ES-I3 (cell line): Measurements from ENCODE around the gene DHX30.

Experiments used
- H3K36me3 ChIP-seq: 2 replicates; pipeline ENCODE4 v1.6.1; 2013; ENCODE audit warnings: mild to moderate bottlenecking, low read length, control low read depth, moderate library complexity; ENCODE audit not compliant: insufficient read depth
- H3K4me1 ChIP-seq: 2 replicates; pipeline ENCODE4 v1.6.1; 2013; ENCODE audit warnings: mild to moderate bottlenecking, control low read depth, low read length; ENCODE audit not compliant: insufficient read depth
- H3K9ac ChIP-seq: 2 replicates; pipeline ENCODE4 v1.6.1; 2013; ENCODE audit warnings: low read depth, mild to moderate bottlenecking, low read length, moderate library complexity
- H3K9me3 ChIP-seq: 2 replicates; pipeline ENCODE4 v1.6.1; 2013; ENCODE audit warnings: mild to moderate bottlenecking, low read length, moderate library complexity; ENCODE audit not compliant: control insufficient read depth, insufficient read depth

The DHX30 gene

DNA sequence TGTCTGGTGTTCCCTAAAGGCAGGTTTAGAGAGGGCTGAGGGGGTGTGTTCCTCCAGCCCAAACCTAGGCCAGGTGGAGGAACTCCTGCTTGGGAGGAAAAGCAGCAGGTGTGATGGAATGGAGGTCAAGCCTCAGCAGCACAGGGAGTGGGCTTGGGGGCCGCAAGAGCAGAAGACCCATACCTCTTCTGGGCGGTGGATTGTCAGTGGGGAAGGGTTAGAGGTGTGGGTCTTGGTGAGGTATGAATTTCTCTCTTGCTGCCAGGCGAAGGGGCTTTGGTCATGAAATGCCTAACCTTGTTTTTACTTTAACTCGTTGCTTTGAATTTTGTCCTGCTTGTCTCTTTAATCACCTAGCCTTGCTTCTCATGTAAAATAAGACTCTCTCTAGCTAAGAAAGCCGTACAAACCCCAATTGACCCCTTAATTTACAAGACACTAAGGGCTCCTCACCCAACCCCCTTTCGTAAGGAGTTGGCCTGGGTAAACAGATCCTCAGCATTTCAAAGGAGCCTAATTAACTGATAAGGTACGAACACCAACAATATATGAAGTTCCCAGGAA, 38.9 kb downstream of the DHX30 start:
- H3K4me1 ChIP-seq = peaks cover 20% of the 10 kb centered on the region
- H3K9me3 ChIP-seq = no peaks in the 10 kb centered on the region
- peaks cover 36% of the 10 kb centered on the region for H3K36me3 ChIP-seq
- H3K9ac ChIP-seq = no peak overlapping the region

DNA sequence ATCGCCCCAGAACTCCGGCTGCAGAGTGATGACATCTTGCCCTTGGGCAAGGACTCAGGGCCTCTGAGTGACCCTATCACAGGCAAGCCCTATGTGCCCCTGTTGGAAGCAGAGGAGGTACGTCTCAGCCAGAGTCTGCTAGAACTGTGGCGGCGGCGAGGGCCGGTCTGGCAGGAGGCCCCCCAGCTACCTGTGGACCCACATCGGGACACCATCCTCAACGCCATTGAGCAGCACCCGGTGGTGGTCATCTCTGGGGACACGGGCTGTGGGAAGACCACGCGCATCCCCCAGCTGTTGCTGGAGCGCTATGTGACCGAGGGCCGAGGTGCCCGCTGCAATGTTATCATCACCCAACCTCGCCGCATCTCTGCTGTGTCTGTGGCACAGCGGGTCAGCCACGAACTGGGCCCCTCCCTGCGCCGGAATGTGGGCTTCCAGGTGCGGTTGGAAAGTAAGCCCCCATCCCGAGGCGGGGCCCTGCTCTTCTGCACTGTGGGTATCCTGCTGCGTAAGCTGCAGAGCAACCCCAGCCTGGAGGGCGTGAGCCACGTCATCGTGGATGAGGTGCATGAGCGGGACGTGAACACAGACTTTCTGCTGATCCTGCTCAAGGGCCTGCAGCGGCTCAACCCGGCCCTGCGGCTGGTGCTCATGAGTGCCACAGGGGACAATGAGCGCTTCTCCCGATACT, 43.4 kb downstream of the DHX30 start:
- Histone ChIP-seq H3K36me3 (peaks cover 25% of the 10 kb centered on the region; the same call in 1 of the 2 replicates), H3K4me1 (peaks cover 8% of the 10 kb centered on the region; the same call in 1 of the 2 replicates), H3K9ac (no peak overlapping the region), H3K9me3 (no peaks in the 10 kb centered on the region)

DNA sequence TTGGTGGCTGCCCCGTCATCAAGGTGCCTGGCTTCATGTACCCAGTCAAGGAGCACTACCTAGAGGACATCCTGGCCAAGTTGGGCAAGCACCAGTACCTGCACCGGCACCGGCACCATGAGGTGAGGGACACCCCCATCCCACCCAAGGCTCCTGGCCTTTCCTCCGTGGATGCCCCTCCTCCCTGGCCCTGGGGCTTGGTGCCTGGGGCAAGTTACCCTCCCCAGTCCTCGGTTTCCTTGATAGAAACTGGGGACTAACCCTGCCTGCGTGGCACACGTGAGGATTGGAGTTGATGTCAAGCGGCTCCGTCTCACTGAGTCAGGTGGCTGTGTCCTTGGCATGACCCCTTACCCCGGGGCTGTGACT, 43.9 kb downstream of the DHX30 start:
- Histone ChIP-seq H3K4me1 (0 out of 2 replicates have a peak, but pooled peaks cover 4% of the 10 kb centered on the region), H3K9ac (no peak overlapping the region), H3K36me3 (peaks cover 21% of the 10 kb centered on the region; the same call in 1 of the 2 replicates), H3K9me3 (no peaks in the 10 kb centered on the region)

DNA sequence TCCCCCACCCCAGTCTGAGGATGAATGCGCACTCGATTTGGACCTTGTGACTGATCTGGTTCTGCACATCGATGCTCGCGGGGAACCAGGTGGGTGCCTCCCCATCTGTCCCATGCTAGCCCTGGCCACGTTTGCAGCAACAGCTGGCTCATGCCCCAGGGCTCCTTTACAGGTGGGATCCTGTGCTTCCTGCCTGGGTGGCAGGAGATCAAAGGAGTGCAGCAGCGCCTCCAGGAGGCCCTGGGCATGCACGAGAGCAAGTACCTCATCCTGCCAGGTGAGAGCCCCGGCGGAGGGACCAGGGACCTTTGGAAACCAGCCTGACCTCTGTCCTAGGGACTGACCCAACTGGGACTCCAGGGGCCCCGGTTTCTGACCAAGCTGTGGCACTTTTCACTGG, 44.3 kb downstream of the DHX30 start:
- 0 out of 2 replicates have a peak, but pooled peaks cover 4% of the 10 kb centered on the region for H3K4me1 ChIP-seq
- peaks cover 21% of the 10 kb centered on the region; the same call in 1 of the 2 replicates for H3K36me3 ChIP-seq
- no peak overlapping the region for H3K9ac ChIP-seq
- no peaks in the 10 kb centered on the region for H3K9me3 ChIP-seq

DNA sequence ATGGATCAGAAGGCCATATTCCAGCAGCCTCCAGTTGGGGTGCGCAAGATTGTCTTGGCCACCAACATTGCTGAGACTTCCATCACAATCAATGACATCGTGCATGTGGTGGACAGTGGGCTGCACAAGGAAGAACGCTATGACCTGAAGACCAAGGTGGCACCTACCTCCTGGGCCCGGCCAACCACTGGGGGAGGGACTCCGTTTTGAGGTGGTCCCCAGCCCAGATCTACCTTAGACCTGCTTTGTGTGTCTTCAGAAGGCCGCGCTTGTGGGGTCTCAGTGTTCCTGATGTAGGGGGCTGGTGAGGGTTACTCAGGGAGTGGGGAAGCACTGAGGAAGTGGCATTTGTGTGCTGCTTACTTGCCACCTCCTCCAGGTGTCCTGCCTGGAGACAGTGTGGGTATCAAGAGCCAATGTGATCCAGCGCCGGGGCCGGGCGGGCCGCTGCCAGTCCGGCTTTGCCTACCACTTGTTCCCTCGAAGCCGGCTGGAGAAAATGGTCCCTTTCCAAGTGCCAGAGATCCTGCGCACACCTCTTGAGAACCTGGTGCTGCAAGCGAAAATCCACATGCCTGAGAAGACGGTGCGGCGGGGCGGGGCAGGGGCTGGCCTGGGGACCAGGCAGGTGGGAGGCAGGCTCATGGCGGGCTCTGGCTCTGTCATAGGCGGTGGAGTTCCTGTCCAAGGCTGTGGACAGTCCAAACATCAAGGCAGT, 45.0 kb downstream of the DHX30 start:
- H3K4me1 ChIP-seq = no peaks in the 10 kb centered on the region
- H3K36me3 ChIP-seq = peaks cover 21% of the 10 kb centered on the region; the same call in 1 of the 2 replicates
- no peak overlapping the region for H3K9ac ChIP-seq
- H3K9me3 ChIP-seq = no peaks in the 10 kb centered on the region

DNA sequence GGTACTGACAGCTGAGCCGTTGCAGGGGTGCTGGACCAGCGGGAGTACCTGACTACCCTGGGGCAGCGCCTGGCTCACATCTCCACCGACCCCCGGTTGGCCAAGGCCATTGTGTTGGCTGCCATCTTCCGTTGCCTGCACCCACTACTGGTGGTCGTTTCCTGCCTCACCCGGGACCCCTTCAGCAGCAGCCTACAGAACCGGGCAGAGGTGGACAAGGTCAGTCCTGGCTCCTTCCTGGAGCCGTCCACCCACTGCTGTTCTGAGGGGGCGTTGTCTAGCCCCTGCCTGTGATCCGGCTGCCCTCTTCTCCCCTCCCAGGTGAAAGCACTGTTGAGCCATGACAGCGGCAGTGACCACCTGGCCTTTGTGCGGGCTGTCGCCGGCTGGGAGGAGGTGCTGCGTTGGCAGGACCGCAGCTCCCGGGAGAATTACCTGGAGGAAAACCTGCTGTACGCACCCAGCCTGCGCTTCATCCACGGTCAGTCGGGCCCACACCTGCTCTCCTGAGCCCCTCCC, 45.7 kb downstream of the DHX30 start:
- Histone ChIP-seq H3K9ac (no peak overlapping the region), H3K36me3 (peaks cover 17% of the 10 kb centered on the region; the same call in 1 of the 2 replicates), H3K4me1 (no peaks in the 10 kb centered on the region), H3K9me3 (no peaks in the 10 kb centered on the region)

DNA sequence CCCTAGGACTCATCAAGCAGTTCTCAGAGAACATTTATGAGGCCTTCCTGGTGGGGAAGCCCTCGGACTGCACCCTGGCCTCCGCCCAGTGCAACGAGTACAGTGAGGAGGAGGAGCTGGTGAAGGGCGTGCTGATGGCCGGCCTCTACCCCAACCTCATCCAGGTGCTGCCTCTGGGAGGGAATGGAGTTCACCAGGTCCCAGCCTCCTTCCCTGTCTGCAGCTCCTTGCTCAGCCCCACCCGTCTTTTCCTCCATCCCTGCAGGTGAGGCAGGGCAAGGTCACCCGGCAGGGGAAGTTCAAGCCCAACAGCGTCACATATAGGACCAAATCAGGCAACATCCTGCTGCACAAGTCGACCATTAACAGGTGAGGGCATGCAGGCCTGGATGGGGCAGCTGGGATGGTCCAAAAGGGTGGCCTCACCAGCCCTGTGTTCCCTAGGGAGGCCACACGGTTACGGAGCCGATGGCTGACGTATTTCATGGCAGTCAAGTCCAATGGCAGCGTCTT, 46.3 kb downstream of the DHX30 start:
- no peaks in the 10 kb centered on the region for H3K4me1 ChIP-seq
- H3K9me3 ChIP-seq = no peaks in the 10 kb centered on the region
- H3K36me3 ChIP-seq = peaks cover 16% of the 10 kb centered on the region
- no peak overlapping the region for H3K9ac ChIP-seq

DNA sequence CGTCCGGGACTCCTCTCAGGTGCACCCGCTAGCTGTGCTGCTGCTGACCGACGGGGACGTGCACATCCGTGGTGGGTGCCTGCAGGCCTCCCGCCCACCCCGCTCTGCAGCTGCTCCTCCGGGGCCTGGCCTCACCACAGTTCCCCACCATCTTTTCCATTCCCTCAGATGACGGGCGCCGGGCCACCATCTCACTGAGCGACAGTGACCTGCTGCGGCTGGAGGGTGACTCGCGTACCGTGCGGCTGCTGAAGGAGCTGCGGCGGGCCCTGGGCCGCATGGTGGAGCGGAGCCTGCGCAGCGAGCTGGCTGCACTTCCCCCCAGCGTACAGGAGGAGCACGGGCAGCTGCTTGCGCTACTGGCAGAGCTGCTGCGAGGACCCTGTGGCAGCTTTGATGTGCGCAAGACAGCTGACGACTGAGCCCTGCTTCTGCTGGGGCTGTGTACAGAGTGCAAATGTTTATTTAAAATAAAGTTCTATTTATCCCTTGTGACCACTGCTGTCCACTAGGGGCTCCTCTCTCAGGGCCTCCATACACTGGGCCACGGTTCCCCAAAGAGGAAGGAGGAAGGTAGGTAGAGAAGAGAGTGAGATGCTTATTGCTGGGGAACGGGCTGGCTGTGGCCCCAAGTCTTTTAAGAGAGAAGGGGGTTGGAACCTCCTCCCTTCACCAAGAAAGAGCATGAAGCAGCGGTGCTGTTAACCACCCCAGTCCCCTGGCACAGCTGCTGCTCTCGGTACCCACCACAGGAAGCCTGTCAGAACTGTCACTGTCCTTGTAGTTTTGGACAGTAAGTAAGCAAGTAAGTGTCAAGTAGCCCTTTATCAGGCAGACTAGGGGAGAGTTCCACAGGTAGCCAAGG, 47.0 kb downstream of the DHX30 start:
- no peaks in the 10 kb centered on the region for H3K4me1 ChIP-seq
- H3K9ac ChIP-seq = no peak overlapping the region
- peaks cover 9% of the 10 kb centered on the region for H3K36me3 ChIP-seq
- H3K9me3 ChIP-seq = no peaks in the 10 kb centered on the region

DNA sequence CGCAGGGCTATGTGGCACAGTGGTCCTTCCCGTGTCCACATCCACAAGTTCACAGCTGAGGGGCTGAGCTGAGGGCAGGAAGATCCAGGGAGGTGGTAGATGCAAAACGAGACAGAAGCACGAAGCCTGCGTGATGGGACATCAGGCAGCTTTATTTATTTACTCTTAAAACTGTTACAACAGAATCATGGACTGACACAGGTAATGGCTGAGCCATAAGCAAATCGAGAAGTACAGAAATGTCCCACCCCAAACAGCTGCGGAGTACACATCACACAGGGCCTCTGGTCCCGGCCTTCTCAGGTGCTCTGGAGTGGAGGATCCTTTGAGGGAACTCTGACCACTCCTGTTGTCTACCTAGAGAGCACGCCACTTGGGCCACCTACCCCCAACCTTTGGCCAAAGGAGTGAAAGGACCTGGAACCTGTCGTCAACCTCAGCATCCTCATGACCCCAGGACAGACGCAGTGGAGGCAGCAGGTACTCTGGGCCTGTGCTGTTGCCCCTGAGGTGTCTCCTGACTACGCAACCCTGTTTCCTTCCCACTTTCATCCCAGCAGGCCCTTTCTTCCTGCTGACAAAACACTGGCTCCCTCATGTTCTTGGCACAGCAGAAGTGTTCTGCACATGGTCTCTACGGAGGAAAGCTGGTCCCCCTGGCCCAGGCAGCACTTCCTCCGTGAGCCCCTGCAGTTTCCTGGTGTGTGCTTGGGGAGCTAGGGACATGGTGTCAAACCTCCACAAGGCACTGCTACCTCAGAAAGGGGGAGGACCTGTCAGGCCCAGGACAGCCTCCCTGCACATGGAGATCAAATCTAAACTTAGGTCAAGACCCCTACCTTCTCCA, 47.8 kb downstream of the DHX30 start:
- H3K9me3 ChIP-seq = no peaks in the 10 kb centered on the region
- peaks cover 9% of the 10 kb centered on the region for H3K36me3 ChIP-seq
- H3K9ac ChIP-seq = no peak overlapping the region
- no peaks in the 10 kb centered on the region for H3K4me1 ChIP-seq

DNA sequence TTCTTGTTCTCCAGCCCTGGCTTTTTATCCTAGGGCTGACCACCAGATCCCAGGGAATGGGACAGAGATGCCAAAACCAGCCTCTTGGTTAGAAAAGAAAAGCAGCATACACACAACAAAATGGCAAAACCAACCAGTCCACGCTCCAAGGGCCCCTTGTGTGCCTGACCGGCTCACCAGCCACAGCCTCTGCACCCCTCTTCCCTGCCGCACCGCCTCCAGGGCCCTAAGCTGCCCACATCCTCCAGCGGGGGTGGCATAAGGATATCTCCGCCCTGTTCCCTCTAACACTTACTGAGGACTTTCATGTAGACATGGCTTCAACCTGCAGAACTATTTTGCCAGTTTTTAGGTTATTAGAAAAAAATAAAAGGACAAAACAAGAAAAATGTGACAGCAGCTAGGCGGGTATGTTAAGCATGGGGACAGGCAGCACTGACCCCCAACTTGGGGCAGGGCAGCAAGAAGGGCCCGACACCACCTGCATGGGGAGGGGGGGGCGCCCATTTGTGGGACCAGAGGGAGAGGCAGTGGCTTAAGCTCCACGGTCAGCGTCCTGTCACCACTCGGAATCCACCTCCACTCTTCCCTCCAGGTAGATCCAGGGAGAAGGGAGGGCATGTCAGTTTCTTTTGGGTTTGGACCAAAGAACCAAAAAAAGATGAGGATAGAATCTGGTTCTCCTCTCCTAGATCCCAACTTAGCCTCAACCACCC, 49.1 kb downstream of the DHX30 start:
- Histone ChIP-seq H3K36me3 (peaks cover 14% of the 10 kb centered on the region), H3K4me1 (no peaks in the 10 kb centered on the region), H3K9ac (no peak overlapping the region)

DNA sequence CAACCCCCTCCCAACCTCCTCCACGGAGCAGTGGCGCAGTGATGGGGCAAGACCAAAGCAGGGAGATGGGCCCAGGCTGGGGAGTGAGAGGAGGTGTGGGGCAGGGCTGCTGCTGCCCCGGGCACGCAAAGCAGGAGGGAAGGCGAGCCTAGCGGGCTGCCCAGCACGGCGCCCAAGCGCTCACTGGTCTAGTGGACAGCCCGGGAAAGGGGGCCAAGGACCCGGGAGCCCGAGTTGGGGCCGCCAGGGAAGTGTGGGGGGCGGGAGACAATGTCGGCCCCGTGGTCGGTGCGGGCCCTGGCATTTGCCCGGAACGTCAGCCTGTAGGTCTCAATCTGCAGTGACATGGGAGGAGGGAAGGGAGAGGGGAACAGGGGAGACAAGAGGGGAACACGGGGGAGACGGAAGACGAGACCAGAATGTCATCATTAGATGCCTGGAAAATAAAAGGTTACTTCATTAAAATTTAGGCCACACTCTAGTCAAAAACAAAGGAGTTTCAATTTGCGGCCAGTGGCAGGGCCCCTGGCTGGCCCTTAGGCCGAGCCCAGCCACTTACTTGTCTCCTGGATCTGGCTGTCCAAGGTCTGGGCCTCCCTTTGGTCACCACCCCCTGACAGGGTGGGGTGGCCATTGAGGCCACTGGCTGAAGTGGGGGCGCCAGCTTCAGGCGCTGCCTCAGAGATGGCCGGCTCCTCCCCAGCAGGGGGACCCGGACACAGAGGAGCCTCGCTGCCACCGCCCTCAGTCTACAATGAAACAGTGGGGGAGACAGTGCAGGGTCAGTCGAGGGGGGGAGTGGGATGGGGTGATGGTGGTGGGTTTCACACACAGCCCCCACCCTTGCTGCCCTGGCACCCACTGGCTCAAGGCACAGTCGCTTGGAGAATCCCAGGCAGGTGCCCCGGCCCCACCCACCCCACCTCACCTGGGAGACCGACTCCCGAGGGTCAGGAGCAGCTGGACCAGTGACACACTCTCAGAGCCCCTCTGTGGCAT, 50.0 kb downstream of the DHX30 start:
- no peaks in the 10 kb centered on the region for H3K9me3 ChIP-seq
- H3K36me3 ChIP-seq = peaks cover 14% of the 10 kb centered on the region
- no peak overlapping the region for H3K9ac ChIP-seq
- H3K4me1 ChIP-seq = no peaks in the 10 kb centered on the region

More for the DNA sequence above, 49.1 kb downstream of the DHX30 start:
- no peaks in the 10 kb centered on the region for H3K9me3 ChIP-seq

DNA sequence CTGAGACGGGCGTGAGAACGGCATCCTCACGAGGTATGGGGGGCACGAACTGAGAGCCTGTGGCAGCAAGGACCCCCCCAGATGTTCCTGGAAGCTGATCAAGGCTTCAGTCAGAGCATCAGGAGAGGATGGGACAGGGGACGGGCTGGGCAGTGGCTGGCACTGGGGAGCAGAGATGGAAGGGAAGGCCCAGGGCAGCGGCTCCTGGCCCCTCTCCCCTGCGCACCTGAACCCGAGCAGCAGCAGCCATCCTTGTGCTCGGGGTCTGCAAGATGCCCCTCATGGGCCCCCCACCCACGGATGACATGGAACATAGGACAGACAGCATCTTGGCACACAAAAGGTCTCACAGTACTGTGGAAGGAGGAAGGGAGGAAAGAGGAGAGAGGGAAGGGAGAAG, 51.3 kb downstream of the DHX30 start:
- Histone ChIP-seq H3K9me3 (no peaks in the 10 kb centered on the region), H3K4me1 (no peaks in the 10 kb centered on the region), H3K9ac (no peak overlapping the region), H3K36me3 (peaks cover 18% of the 10 kb centered on the region)
